ENCODE data around the gene BRINP1.

DNA sequence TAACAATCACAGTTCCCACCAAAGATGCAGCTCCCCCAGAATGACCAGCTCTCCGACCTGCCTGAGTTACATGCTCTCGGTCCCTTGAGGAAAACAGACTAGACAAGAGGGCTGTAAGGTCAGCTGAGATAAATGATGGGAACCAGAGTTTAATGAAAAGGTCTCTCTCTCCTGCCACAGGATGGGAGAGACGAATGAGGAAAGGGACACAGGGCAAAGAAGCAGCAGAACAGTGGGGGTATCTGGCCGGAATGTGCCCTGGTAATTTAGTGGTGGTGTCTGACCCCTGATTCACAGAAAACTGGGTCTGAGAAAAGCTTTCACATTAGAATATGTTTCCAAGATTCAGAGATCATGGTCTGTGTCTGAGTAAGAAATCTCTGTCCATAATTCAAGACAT, 118.5 kb downstream of the BRINP1 start:
- TF ChIP-seq CTCF (IDR thresholded peaks at IDR 0.05): no peak
- no peak for TF ChIP-seq POLR2A (IDR thresholded peaks at IDR 0.05)
